GM12892 (cell line): Measurements from ENCODE around the gene GPR132.
A peak's percentile ranks its signal among the peaks of the same experiment; 100 is the strongest.

Experiments
- DNase-seq: peaks from one replicate; pipeline ENCODE4 v3.0.0; 2011; ENCODE audit not compliant: insufficient read length
- FAIRE-seq: peaks from 2 replicates; lab custom pipeline; 2011; peaks lifted over from hg19 to GRCh38; lab: Jason Lieb, UNC
- POLR2A ChIP-seq: IDR thresholded peaks from 2 replicates; pipeline ENCODE4 v1.6.1; 2011; ENCODE audit warnings: low read depth, low read length, control low read depth
- POLR2AphosphoS5 ChIP-seq: IDR thresholded peaks from 2 replicates; pipeline ENCODE4 v1.6.1; 2011; ENCODE audit warnings: low read depth, low read length, control low read depth
- TAF1 ChIP-seq: IDR thresholded peaks from 2 replicates; pipeline ENCODE4 v1.6.1; 2011; ENCODE audit warnings: low read depth, mild to moderate bottlenecking, control low read depth, low read length, borderline replicate concordance

GPR132 gene

GRCh38 chr14:105005929-105006830 lies 59.0 kb downstream of the GPR132 start:
- no peak for FAIRE-seq
- DNase-seq: no peak
- TF ChIP-seq POLR2AphosphoS5: peak; percentile 55
- TF ChIP-seq TAF1: no peak
- peak; percentile 38; the same call in 1 of the 2 replicates for TF ChIP-seq POLR2A

- no peak for FAIRE-seq
- no peak for TF ChIP-seq POLR2A
- no peak for TF ChIP-seq TAF1
- TF ChIP-seq POLR2AphosphoS5: no peak; the same call in 1 of the 2 replicates
- DNase-seq: no peak
Observed at GRCh38 chr14:105005329-105005928, 59.8 kb downstream of the GPR132 start.
